Superior temporal gyrus (tissue), 1 donor: Measurements from ENCODE around the gene WWTR1.

Experiments
- DNase-seq: peaks from one replicate; pipeline ENCODE4 v3.0.0-alpha.2; 2016; ENCODE audit errors: extremely low spot score

The WWTR1 gene

GRCh38 chr3:149534671-149535332, 123.0 kb downstream of the WWTR1 start:
- DNase-seq: peak; percentile 59

- DNase-seq: no peak
These were observed 123.7 kb downstream of the WWTR1 start for GRCh38 chr3:149534082-149534481.

DNA sequence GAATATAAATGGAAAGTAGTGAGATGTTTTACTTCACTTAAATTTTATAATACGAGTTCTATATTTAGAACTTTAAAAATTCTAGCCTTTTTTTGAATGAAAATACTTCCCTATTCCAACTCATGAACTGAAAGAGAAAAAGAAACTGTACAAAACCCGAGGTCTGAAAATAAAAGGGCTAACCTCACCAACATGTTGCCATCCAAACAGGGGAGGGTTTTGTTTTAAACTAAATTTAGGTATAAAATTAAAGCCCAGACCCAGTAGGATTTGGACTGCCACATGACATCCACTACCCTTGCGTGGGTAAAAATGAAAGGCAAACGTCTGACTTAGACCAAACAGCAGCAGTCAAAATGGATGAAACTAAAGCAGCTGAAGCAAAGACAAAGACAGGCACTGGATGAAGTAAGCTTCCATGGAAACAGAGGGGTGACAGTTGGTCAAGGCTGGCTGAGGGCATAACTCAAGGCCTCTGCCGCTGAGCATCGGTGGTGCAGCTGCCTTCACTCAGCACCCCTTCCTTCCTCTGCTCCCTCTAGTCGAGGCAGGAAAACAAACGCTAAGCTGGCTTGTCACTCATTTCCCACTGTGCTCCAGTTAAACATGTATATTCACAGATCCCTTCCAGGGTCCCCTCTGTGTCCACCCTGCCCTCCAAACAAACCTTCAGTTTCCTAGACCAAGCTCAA, 125.2 kb downstream of the WWTR1 start:
- DNase-seq: no peak

- DNase-seq: no peak
These were observed 128.7 kb downstream of the WWTR1 start for GRCh38 chr3:149529099-149529498.

- DNase-seq: no peak
These were observed 129.5 kb downstream of the WWTR1 start for GRCh38 chr3:149528340-149528650.

DNA sequence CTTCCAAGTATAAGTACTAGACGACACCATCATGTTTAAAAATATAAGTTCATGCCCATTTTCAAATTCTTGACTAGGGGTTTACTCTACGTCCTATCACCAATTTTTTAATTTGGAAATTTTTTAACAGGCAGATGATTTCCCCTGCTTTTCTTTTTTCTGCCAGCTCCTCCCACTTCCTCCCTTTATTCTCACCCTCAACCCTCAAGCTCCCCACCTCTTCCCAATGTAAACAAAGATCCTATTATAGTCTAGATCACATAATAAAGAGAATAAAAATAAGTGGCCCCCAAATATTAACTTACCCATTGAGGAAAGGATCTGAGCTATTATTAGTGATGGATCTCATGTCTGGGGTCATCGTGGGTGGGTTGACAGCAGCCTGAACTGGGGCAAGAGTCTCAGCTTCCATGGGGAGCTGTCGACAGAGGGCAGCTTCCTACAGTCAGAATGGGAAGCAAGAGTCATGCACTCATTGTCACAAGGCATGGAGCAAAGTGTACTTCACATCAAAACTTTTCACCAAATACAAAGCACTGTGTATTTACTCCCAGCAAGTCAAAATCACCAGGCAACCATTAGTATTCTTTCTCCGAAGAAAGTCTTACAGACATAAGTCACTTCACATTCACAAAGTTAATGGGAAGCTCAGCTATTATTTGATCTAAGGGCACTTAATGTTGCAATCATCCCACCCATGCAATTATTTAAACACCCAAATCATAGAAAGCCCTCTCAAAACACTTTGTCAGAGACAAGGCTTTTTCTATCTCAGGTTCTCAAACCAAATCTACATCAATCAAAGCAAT, 130.1 kb downstream of the WWTR1 start:
- DNase-seq: no peak

DNA sequence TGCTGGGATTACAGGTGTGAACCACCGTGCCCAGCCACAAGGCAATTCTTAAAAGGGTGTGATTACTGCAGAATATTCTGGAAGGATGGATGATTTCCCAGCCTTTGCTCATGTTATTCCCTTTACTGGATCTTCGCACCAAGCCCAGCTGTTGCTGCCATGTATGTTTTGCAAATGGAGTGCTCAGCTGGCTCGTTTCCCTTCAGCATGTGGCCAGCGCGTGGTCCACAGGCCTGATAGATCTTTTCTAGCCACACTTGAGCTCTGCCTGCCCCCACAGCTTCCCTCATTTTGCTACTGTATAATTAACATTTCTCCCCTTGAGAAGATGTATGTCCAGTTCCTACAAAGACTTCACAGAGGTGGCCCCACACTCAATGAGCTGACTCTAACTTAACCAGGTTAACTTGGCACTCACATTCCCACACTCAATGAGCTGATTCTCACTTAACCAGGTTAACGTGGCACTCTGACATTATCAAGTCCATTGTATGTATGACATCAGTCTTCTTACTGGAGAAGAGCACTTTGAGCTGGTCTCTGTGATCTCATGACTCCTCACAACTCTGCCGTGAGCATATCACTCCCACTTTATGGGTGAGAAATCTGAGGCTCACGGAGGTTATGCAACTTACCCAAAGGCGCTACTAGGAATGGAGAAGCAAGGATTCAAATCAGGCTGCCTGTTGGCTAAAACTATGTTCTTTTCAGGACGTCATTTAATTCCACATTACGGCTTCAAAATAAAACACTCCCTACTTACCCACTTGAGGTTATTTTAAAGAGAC, 134.1 kb downstream of the WWTR1 start:
- no peak for DNase-seq

- DNase-seq: no peak
These were observed 137.9 kb downstream of the WWTR1 start for GRCh38 chr3:149519912-149520311.

GRCh38 chr3:149516920-149517319, 140.9 kb downstream of the WWTR1 start:
- DNase-seq: no peak

DNA sequence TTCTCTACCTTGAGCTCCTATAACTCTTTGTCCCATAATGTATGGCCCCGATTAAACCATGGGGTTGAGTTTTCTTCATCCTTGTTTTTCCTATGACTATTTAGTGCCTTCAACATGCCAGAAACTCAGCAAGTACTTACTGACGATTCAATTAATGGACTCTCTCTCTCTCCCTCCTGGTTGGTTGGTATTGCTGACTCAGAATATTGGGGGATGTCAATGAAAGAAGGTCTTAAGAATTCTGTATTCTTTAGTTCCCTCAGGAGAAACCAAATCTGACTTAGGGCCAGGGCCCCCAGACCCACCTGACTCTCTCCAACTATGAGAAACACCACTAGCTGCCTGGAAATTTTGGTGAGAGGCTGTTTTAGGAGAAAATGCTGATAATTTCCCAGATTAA, 142.6 kb downstream of the WWTR1 start:
- DNase-seq: no peak

- no peak for DNase-seq
These were observed 143.4 kb downstream of the WWTR1 start for GRCh38 chr3:149514471-149514870.

DNA sequence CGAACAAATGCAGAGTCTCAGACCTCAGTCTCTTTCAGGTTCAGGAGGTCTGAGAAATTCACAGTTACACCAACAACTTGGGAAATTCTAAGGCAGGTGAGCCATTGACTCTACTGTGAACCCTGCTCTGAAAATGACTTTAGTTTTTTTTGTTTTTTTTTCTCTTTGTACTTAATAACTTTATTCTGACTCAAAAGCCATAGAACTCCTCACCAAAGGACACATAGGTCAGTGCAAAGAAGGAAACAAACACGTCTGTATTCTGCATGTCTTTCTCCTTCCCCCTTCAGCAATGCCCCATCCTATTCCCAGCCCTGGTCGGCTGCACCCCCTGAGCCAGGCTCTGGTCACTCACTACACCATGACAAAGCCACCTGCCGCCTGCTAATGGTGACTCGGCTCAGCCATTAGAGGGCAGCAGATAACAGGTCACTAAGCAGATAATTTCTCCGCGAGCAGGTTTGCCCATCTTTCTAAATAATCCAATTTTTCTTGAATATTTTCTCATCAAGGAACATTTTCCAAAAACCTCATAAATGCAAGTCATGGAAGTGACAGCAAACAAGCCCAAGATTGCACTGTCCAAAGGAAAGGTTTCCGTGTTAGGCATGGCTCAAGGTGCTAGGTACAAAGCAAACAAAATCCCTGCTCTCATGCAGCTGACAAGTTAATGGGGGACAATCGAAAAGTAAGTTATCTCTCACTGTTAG, 145.6 kb downstream of the WWTR1 start:
- DNase-seq: peak; percentile 82

DNA sequence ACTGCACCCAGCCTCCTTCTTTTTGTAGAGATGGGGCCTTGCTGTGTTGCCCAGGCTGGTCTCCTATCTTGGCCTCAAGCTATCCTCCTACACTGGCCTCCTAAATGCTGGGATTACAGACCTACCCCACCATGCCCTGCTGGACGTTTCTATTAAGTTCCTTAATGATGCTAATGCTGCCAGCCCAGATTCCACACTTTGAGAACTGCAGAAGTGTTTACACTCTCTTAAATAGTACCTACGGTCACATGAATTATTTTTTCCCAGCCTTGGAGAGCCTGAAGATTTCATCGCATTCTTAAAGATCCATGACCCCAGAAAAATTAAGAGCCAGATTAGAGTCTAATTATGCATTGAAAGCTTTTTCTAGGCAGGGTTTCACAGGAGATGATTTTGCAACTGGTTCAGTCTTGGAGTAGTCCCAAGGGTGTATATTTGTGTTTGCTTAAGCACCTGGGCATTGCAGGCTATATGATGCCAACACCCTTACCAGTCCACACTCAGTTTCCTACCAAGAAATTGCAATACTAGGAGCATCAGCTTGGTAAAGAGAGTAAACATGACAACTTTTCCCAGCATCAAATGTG, 146.7 kb downstream of the WWTR1 start:
- no peak for DNase-seq

DNA sequence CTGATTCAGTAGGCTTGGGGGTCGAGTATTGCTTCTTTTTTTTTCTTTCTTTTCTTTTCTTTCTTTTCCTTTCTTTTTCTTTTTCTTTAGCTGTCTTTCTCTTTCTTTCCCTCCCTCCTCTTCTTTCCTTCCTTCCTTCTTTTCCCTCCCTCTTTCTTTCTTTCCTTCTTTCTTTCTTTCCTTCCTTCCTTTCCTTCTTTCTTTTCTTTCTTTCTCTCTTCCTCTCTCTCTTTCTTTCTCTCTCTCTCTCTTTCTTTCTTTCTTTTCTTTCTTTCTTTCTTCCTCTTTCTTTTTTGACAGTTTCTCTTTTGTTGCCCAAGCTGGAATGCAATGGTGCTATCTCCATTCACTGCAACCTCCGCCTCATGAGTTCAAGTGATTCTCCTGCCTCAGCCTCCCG, 147.3 kb downstream of the WWTR1 start:
- DNase-seq: no peak

DNA sequence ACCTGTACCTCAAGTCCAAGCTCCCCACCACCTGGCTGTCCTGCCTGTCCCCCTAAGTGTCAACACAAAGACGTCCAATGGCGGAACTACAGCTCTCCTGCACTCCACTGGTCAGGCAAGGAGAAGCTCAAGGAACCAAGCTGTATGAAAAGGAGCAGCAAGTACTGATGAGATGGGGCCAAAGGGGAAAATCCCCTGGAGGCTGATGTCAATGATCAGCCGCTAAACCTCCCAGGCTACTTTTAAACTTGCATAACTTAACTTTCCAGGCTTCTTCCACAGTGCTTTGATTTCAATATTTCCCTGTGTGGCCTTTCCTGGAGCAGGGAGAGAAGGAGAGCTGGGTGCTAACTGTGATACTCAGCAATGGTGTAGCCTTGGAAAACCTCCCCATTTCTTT, 148.3 kb downstream of the WWTR1 start:
- no peak for DNase-seq

DNA sequence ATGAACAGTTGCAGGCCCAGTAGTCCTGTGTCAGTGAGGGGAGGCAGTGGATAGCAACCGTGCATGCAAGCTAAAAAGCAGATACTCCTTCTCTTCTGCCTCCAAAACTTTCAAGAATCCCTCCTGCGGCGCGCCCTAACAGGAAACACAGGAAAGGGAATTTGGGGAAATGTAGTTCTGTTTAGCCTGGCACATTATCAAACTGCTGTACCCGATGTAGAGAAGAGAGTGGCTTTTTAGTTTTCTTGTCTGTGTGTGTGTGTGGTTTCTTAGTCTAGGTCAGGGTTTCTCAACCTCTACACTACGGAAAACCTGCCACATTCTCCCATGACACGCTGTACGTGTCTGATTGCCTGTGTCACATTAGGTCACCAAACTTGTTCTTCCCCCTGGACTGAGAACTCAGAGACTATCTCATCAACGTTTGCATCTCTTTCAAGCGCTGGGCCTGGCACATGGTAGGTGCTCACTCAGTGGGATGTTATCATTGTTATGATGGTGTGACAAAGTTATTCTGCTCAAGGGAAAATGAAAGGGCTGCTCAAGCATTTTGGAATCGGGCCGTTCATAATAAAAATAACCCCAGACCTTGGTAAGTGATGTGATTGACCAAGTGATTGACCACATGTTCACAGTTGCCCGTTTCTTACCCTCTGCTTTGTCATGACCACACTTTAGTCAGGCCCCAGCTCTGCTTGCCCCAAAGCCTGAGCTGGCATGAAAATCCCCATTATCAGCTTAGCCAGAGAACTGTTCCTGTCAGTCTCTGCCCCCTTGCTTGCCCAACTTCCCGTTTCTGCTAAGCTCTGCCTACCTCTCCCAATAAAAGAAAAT, 150.1 kb downstream of the WWTR1 start:
- DNase-seq: no peak

GRCh38 chr3:149506965-149507364, 150.9 kb downstream of the WWTR1 start:
- DNase-seq: no peak

GRCh38 chr3:149506540-149506939, 151.3 kb downstream of the WWTR1 start:
- no peak for DNase-seq

GRCh38 chr3:149502438-149502837, 155.4 kb downstream of the WWTR1 start:
- no peak for DNase-seq

DNA sequence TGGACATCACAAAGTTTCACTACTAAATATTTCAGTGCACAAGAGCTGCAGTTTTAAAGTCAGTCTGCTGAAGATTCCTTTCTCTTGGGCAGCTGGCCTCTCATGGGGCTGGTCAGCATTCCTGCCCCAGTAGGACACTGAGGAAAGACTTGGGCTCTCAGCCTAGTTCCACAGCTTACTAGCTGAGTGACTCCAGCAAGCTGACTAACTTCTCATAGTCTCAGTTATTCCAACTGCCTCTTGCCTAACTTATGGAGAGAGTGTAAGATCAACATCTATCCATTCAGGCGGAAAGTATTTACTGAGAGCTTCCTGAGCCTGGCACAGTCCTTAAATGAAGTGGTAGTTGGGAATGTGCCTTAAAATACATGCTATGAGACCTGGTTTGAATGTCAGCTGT, 156.3 kb downstream of the WWTR1 start:
- no peak for DNase-seq
